SU-DHL-6 (cell line): ENCODE data around the gene C16orf54.
"Not testable (repeated sequence)": the region's sequence is repeated elsewhere in the genome, so short reads cannot be mapped to it uniquely, and the experiment has no call there.

Experiments
- H2AFZ ChIP-seq: fragments of 200-600 bp; sonication (generic); 2 replicates; pipeline ENCODE4 v1.6.1; 2014; ENCODE audit warnings: low read depth, mild to moderate bottlenecking, moderate library complexity, mixed read lengths, antibody characterized with exemption, low read length; ENCODE audit not compliant: severe bottlenecking
- H3F3A ChIP-seq: fragments of 200-600 bp; shearing (Covaris generic); 2 replicates; pipeline ENCODE4 v1.6.0; 2016; ENCODE audit warnings: antibody characterized with exemption, mild to moderate bottlenecking; ENCODE audit not compliant: insufficient read depth
- H3K27ac ChIP-seq: fragments of 200-600 bp; sonication (generic); 2 replicates; pipeline ENCODE4 v1.5.1; 2016; ENCODE audit warnings: low read depth, mild to moderate bottlenecking, low read length, moderate library complexity, mixed read lengths
- H3K27me3 ChIP-seq: fragments of 200-600 bp; sonication (generic), shearing (Covaris generic); 2 replicates; pipeline ENCODE4 v1.6.0; 2014; ENCODE audit warnings: mild to moderate bottlenecking, low read length
- H3K36me3 ChIP-seq: fragments of 200-600 bp; sonication (generic); 2 replicates; pipeline ENCODE4 v1.6.1; 2014; ENCODE audit warnings: mild to moderate bottlenecking, low read length, mixed read lengths
- H3K4me2 ChIP-seq: fragments of 300-600, 200-600 bp; shearing (Covaris generic), sonication (generic); 2 replicates; pipeline ENCODE4 v1.6.0; 2014; ENCODE audit warnings: low read length, low read depth, mild to moderate bottlenecking; ENCODE audit not compliant: poor library complexity, severe bottlenecking
- H3K4me3 ChIP-seq: fragments of 200-600 bp; sonication (generic); 2 replicates; pipeline ENCODE4 v1.5.1; 2014; ENCODE audit warnings: antibody characterized with exemption, low read length, mild to moderate bottlenecking, mixed read lengths; ENCODE audit not compliant: insufficient read depth, poor library complexity, severe bottlenecking
- H3K79me2 ChIP-seq: fragments of 200-600 bp; sonication (generic); 2 replicates; pipeline ENCODE4 v1.6.1; 2014; ENCODE audit warnings: mild to moderate bottlenecking, low read length, moderate library complexity; ENCODE audit not compliant: insufficient read depth
- H3K9ac ChIP-seq: fragments of 200-600 bp; sonication (generic); 2 replicates; pipeline ENCODE4 v1.7.0; 2014; ENCODE audit warnings: mild to moderate bottlenecking, low read length
- H3K9me2 ChIP-seq: fragments of 200-600 bp; sonication (generic); replicated peaks from 2 replicates; pipeline ENCODE4 v1.6.1; 2014; ENCODE audit warnings: low read length; ENCODE audit not compliant: insufficient read depth
- H3K9me3 ChIP-seq: fragments of 200-600 bp; sonication (generic); 2 replicates; pipeline ENCODE4 v1.6.1; 2014; ENCODE audit warnings: low read length, mixed read lengths; ENCODE audit not compliant: insufficient read depth
- H4K20me1 ChIP-seq: fragments of 200-600 bp; sonication (generic); 2 replicates; pipeline ENCODE4 v1.6.1; 2014; ENCODE audit warnings: low read depth, mild to moderate bottlenecking, antibody characterized with exemption, low read length, moderate library complexity, mixed read lengths
- CTCF ChIP-seq: fragments of 200-600 bp; sonication (generic); IDR thresholded peaks from one replicate; pipeline ENCODE4 v1.5.1; 2017; ENCODE audit warnings: antibody characterized with exemption, mild to moderate bottlenecking, low read length, moderate library complexity; ENCODE audit not compliant: insufficient read depth, poor library complexity, severe bottlenecking
- EZH2phosphoT487 ChIP-seq: fragments of 200-600 bp; sonication (generic), shearing (Covaris generic); conservative IDR thresholded peaks from 2 replicates; pipeline ENCODE4 v1.6.1; 2018; ENCODE audit warnings: mild to moderate bottlenecking, antibody characterized with exemption, low read length, moderate library complexity, mixed read lengths

The C16orf54 gene

GRCh38 chr16:29726845-29727377 lies 18.9 kb downstream of the C16orf54 start:
- no peak overlapping the region for H3K4me3 ChIP-seq
- H3K27ac ChIP-seq, result no peak overlapping the region
- H3K79me2 ChIP-seq, result no peaks in the 10 kb centered on the region
- H3K4me2 ChIP-seq, result no peak overlapping the region
- H3K9me2 ChIP-seq, result no peaks in the 10 kb centered on the region
- no peaks in the 10 kb centered on the region for H3K36me3 ChIP-seq
- H3K9ac ChIP-seq, result no peak overlapping the region
- H4K20me1 ChIP-seq, result no peaks in the 10 kb centered on the region
- H3K27me3 ChIP-seq, result no peaks in the 10 kb centered on the region
- H2AFZ ChIP-seq, result no peak overlapping the region
- H3F3A ChIP-seq, result 0 out of 2 replicates have a peak, but pooled peaks cover 4% of the 10 kb centered on the region
- no peaks in the 10 kb centered on the region for H3K9me3 ChIP-seq
- TF ChIP-seq CTCF, result no peak
- no peak for TF ChIP-seq EZH2phosphoT487

GRCh38 chr16:29721167-29721879 lies 24.5 kb downstream of the C16orf54 start:
- not testable (repeated sequence) for H3F3A ChIP-seq, H3K79me2 ChIP-seq, H3K9ac ChIP-seq, H3K9me3 ChIP-seq, H3K4me3 ChIP-seq, H3K27ac ChIP-seq, H3K36me3 ChIP-seq, H3K9me2 ChIP-seq, H4K20me1 ChIP-seq, H3K4me2 ChIP-seq, H3K27me3 ChIP-seq, H2AFZ ChIP-seq
- peak; percentile 22 for TF ChIP-seq CTCF

- Histone ChIP-seq H2AFZ (no peak overlapping the region), H3K27me3 (no peaks in the 10 kb centered on the region), H4K20me1 (no peaks in the 10 kb centered on the region), H3F3A (no peaks in the 10 kb centered on the region), H3K27ac (no peak overlapping the region), H3K9ac (no peak overlapping the region), H3K9me3 (no peaks in the 10 kb centered on the region), H3K4me2 (no peak overlapping the region), H3K4me3 (no peak overlapping the region), H3K79me2 (no peaks in the 10 kb centered on the region), H3K36me3 (no peaks in the 10 kb centered on the region), H3K9me2 (no peaks in the 10 kb centered on the region)
- TF ChIP-seq EZH2phosphoT487 (no peak), CTCF (no peak)
These were observed 25.1 kb downstream of the C16orf54 start for GRCh38 chr16:29720703-29721102.
